Uterus (tissue), 2 donors: Measurements from ENCODE around the gene TMEM229B.

Source experiments
- CTCF ChIP-seq, 4 experiments: fragments of 200-600 bp in 2 of 4; fragments of 450-650 bp in 2 of 4; sonication (generic) in 2 of 4; IDR thresholded peaks; one replicate each; pipeline ENCODE4 v1.5.1; 2016 to 2019; ENCODE audit warnings: antibody characterized with exemption in 4 of 4, mild to moderate bottlenecking in 2 of 4, moderate library complexity in 1 of 4
- POLR2A ChIP-seq, 2 donors: fragments of 450-650 bp; IDR thresholded peaks; one replicate each; pipeline ENCODE4 v1.6.1; 2016; ENCODE audit warnings: antibody characterized with exemption in 2 of 2, mild to moderate bottlenecking in 1 of 2, moderate library complexity in 1 of 2

DNA sequence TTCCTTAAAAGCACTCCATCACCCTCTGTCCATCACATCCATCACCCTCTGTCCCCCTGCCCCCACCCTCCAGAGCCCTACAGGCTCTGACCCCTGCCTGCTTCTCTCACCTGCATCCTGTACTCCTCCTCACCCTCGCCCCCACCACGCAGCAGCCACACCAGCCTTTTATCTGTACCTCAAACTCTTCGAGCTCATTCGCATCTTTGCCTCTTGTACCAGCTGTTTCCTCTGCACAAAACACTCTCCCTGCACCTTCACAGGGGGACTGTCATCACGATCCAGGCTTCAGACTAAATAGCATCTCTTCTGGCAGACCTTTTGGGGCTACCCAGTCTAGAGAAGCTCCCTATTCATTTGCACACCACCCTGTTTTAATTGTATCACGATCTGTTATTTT, 24.1 kb downstream of the TMEM229B start:
- TF ChIP-seq CTCF (IDR thresholded peaks at IDR 0.05) (no peak), POLR2A (IDR thresholded peaks at IDR 0.05) (no peak)
